Ovary (tissue), 9 donors: ENCODE measurements around the gene RGL1. TPM values are rescaled to one million over a fixed set of nuclear protein-coding genes. Genes with fewer than 3 reads are reported as not detected.

Experiments used
- DNase-seq, 5 donors: peaks; one replicate each; pipeline ENCODE4 v3.0.0-alpha.2; 2019 to 2020
- H3K27ac ChIP-seq, 2 donors: fragments of 200-600 bp; one replicate each; pipeline versions ENCODE4 v1.5.1 to v1.8.0; 2019 to 2022
- H3K27me3 ChIP-seq: fragments of 200-600 bp; one replicate; pipeline ENCODE4 v1.8.0; 2022
- H3K36me3 ChIP-seq: fragments of 200-600 bp; sonication (generic); one replicate; pipeline ENCODE4 v1.5.1; 2019
- H3K4me1 ChIP-seq: one replicate; pipeline ENCODE4 v1.8.1; 2013; ENCODE audit warnings: mild to moderate bottlenecking, moderate library complexity; ENCODE audit not compliant: insufficient read depth
- H3K4me3 ChIP-seq: fragments of 200-600 bp; sonication (generic); one replicate; pipeline ENCODE4 v1.5.1; 2017
- H3K9me3 ChIP-seq, 2 donors: fragments of 200-600 bp in 1 of 2; sonication (generic) in 1 of 2; one replicate each; pipeline versions ENCODE4 v1.5.1 to v1.8.1; 2013 to 2019; ENCODE audit warnings: mild to moderate bottlenecking in 1 of 2, moderate library complexity in 1 of 2
- EP300 ChIP-seq: sonication (generic); formaldehyde crosslinking; IDR thresholded peaks from one replicate; pipeline ENCODE4 v1.6.1; 2017; ENCODE audit warnings: antibody characterized with exemption
- POLR2A ChIP-seq: fragments of 450-650 bp; IDR thresholded peaks from one replicate; pipeline ENCODE4 v1.6.1; 2017; ENCODE audit warnings: antibody characterized with exemption, mild to moderate bottlenecking, moderate library complexity
- WGBS, 3 donors: extraction: QIAGEN DNeasy Blood & Tissue Kit in 1 of 3; methylation state at CpG; one replicate each; pipeline versions ENCODE4 v1.1.5 to v1.1.7; 2013 to 2017; 5-methylcytosine and 5-hydroxymethylcytosine counted together
- intact Hi-C, 4 donors: fragments of 100-400 bp; cut with DNase I; formaldehyde crosslinking; loops; one replicate each; pipeline versions ENCODE4 v1.11.0 to v1.15.1; 2022 to 2023
- polyA plus RNA-seq, 2 donors: library from polyadenylated mRNA; stranded (reverse); fragments of 200-250 nt in 1 of 2; fragments of 350-450 nt in 1 of 2; fragmentation: Illumina TruSeq in 1 of 2; extraction: RNeasy Lipid Tissue Mini Kit (QIAGEN cat#74804) in 1 of 2; gene quantifications; one replicate each; pipeline ENCODE4 v1.2.3, GENCODE V29; 2013 to 2014
- total RNA-seq, 7 donors: library from RNA; depleted of rRNA in 2 of 7; stranded (reverse); fragments of >200 nt in 2 of 7; fragmentation: NEBNext Ultra II Directional in 3 of 7; extraction: Animal tissue kit (Norgen Biotek cat#: 25700) in 3 of 7; gene quantifications; one replicate each; pipeline versions ENCODE4 v1.1.0 to v1.2.4, GENCODE V29; 2016 to 2023
- TF ChIP-seq, protein P1 (sequence below), 3 donors: fragments of 450-650 bp in 2 of 3; fragments of 200-600 bp in 1 of 3; IDR thresholded peaks; one replicate each; pipeline versions ENCODE4 v1.5.1 to v1.8.0; 2016 to 2022; ENCODE audit warnings: antibody characterized with exemption in 3 of 3, mild to moderate bottlenecking in 1 of 3
- donor health status: DM: no; HTN: no; CAD: no; lungs with moderate emphysema.
- donor health status: DM: no; HTN: no; CAD: no.
- donor health status: Bipolar disorder and iron deficiency.
- donor health status: DM: yes; HTN: yes; CAD: no.
- donor health status: DM: no; HTN: no; CAD: no.
- donor health status: DM: yes; HTN: yes; CAD: no.

Gene RGL1
- total and polyA plus RNA-seq, 9 donors, result 14.3 to 61.6 (median 25.7) TPM

- H3K4me3 ChIP-seq, result no peak overlapping the region
- H3K27me3 ChIP-seq, result no peaks in the 10 kb centered on the region
- no peak for DNase-seq
- H3K9me3 ChIP-seq, result no peaks in the 10 kb centered on the region
- TF ChIP-seq EP300 (no peak), POLR2A (no peak)
- TF ChIP-seq, protein P1, sequence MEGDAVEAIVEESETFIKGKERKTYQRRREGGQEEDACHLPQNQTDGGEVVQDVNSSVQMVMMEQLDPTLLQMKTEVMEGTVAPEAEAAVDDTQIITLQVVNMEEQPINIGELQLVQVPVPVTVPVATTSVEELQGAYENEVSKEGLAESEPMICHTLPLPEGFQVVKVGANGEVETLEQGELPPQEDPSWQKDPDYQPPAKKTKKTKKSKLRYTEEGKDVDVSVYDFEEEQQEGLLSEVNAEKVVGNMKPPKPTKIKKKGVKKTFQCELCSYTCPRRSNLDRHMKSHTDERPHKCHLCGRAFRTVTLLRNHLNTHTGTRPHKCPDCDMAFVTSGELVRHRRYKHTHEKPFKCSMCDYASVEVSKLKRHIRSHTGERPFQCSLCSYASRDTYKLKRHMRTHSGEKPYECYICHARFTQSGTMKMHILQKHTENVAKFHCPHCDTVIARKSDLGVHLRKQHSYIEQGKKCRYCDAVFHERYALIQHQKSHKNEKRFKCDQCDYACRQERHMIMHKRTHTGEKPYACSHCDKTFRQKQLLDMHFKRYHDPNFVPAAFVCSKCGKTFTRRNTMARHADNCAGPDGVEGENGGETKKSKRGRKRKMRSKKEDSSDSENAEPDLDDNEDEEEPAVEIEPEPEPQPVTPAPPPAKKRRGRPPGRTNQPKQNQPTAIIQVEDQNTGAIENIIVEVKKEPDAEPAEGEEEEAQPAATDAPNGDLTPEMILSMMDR (IDR thresholded peaks at IDR 0.05), result no peak
- H3K36me3 ChIP-seq, result no peaks in the 10 kb centered on the region
- H3K4me1 ChIP-seq, result peaks cover under 1% of the 10 kb centered on the region
- H3K27ac ChIP-seq, result no peak overlapping the region
- intact Hi-C loops, result no loop called here
Observed at GRCh38 chr1:183892351-183892793, 87.5 kb downstream of the RGL1 start.

GRCh38 chr1:183893561-183894289 lies 88.8 kb downstream of the RGL1 start:
- DNase-seq, result no peak
- H3K36me3 ChIP-seq, result no peaks in the 10 kb centered on the region
- H3K27me3 ChIP-seq, result no peaks in the 10 kb centered on the region
- intact Hi-C loops, result no loop called here
- no peaks in the 10 kb centered on the region for H3K4me1 ChIP-seq
- TF ChIP-seq, protein P1 (IDR thresholded peaks at IDR 0.05), result no peak
- TF ChIP-seq POLR2A (no peak), EP300 (no peak)
- WGBS, 3 donors, result 71 to 89% (median 76%) methylated on average over 3 of the region's 3 CpGs
- no peaks in the 10 kb centered on the region for H3K9me3 ChIP-seq
- H3K27ac ChIP-seq, result no peak overlapping the region
- no peak overlapping the region for H3K4me3 ChIP-seq

DNA sequence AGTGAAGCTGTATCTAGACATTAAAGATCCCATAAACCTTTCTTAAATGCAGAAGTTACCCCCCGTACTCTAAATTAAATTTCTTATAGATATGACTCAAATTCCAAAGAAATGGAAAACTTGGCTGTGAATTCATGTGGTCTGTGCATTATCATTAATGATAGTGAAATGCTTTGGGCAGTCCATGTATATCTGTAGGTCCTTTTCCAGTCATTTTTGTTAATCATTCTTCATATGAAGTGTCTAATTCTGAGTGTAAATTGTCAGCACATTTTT lies 89.3 kb downstream of the RGL1 start:
- no peak for DNase-seq
- Histone ChIP-seq H3K27me3 (no peaks in the 10 kb centered on the region), H3K9me3 (no peaks in the 10 kb centered on the region), H3K27ac (no peak overlapping the region), H3K36me3 (no peaks in the 10 kb centered on the region), H3K4me1 (no peaks in the 10 kb centered on the region), H3K4me3 (no peak overlapping the region)
- 85 to 88% (median 88%) methylated on average over 1 of the region's 1 CpG for WGBS, 3 donors
- no peak for TF ChIP-seq POLR2A
- no peak for TF ChIP-seq EP300
- TF ChIP-seq, protein P1 (IDR thresholded peaks at IDR 0.05), result no peak
- intact Hi-C loops, result no loop called here

- H3K27me3 ChIP-seq, result no peaks in the 10 kb centered on the region
- H3K4me1 ChIP-seq, result no peaks in the 10 kb centered on the region
- intact Hi-C loops, result no loop called here
- WGBS, 3 donors, result 90 to 93% (median 92%) methylated on average over 4 of the region's 4 CpGs
- H3K4me3 ChIP-seq, result no peak overlapping the region
- H3K36me3 ChIP-seq, result no peaks in the 10 kb centered on the region
- no peaks in the 10 kb centered on the region for H3K9me3 ChIP-seq
- no peak for DNase-seq
- TF ChIP-seq, protein P1 (IDR thresholded peaks at IDR 0.05), result no peak
- TF ChIP-seq POLR2A (no peak), EP300 (no peak)
- H3K27ac ChIP-seq, result no peak overlapping the region
Observed at GRCh38 chr1:183896466-183897048, 91.6 kb downstream of the RGL1 start.
